HCT116 (cell line): Measurements from ENCODE around the gene RMI2. TPM values are rescaled to one million over a fixed set of nuclear protein-coding genes. Genes with fewer than 3 reads are reported as not detected.
A peak's percentile ranks its signal among the peaks of the same experiment; 100 is the strongest.

ENCODE experiments used
- ATAC-seq: fragments of 200-7000 bp; cut with Tn5 transposase; 2 replicates; pipeline ENCODE4 v1.9.1; 2020; ENCODE audit warnings: mild to moderate bottlenecking, moderate library complexity
- BruUV-seq: library from RNA; stranded (reverse); fragments of 400-500 nt; replicated peaks from 2 replicates; lab custom pipeline; 2021; lab: Mats Ljungman, UMichigan
- CTCF ChIA-PET: fragments of 300-600 bp; sonication (Branson Sonifier 250); formaldehyde crosslinking; loops from one replicate; lab custom pipeline; 2021; ENCODE audit warnings: antibody characterized with exemption; lab: Charles Lee
- POLR2A ChIA-PET: fragments of 300-600, 350-600 bp; sonication (Branson Sonifier 250); formaldehyde crosslinking; loops from one replicate; lab custom pipeline; 2021; ENCODE audit warnings: antibody characterized with exemption; lab: Charles Lee
- RAD21 ChIA-PET, 2 experiments: fragments of 300-600 bp; sonication (Branson Sonifier 250); formaldehyde crosslinking; loops; one replicate each; lab custom pipeline; 2023; ENCODE audit warnings: low total read pairs in 2 of 2; ENCODE audit not compliant: uncharacterized antibody in 2 of 2, unreplicated experiment in 2 of 2, low non-redundant PET in 1 of 2; lab: Charles Lee
- DNase-seq: peaks from one replicate; pipeline ENCODE4 v3.0.0-alpha.2; 2010; ENCODE audit warnings: low read depth, low spot score
- H2AFZ ChIP-seq: fragments of 200-600 bp; shearing (Covaris generic), sonication (generic); 2 replicates; pipeline ENCODE4 v1.6.1; 2017; ENCODE audit warnings: low read depth, mixed run types, mixed read lengths, antibody characterized with exemption, low read length; ENCODE audit not compliant: poor library complexity, severe bottlenecking
- H3K27ac ChIP-seq: 2 replicates; pipeline ENCODE4 v1.5.1; 2012; ENCODE audit warnings: low read depth, low read length
- H3K27me3 ChIP-seq: fragments of 200-600 bp; sonication (generic); 2 replicates; pipeline ENCODE4 v1.6.1; 2016; ENCODE audit warnings: mixed run types, low read length, mixed read lengths; ENCODE audit not compliant: insufficient read depth
- H3K36me3 ChIP-seq, 2 experiments: fragments of 200-500 bp in 1 of 2; fragments of 200-600 bp in 1 of 2; sonication (Bioruptor generic) in 1 of 2; sonication (generic) in 1 of 2; 2 replicates each; pipeline versions ENCODE4 v1.5.1 to v1.6.1; 2014 to 2016; ENCODE audit warnings: low read length in 2 of 2, inconsistent platforms in 1 of 2, mixed read lengths in 1 of 2, mixed run types in 1 of 2; ENCODE audit not compliant: insufficient read depth in 2 of 2, control insufficient read depth in 1 of 2
- H3K4me1 ChIP-seq, 2 experiments: fragments of 200-600 bp in 1 of 2; sonication (generic) in 1 of 2; 2 replicates each; pipeline versions ENCODE4 v1.5.1 to v1.6.1; 2012 to 2017; ENCODE audit warnings: low read length in 2 of 2, inconsistent platforms in 1 of 2, mild to moderate bottlenecking in 1 of 2, mixed read lengths in 1 of 2, mixed run types in 1 of 2, moderate library complexity in 1 of 2; ENCODE audit not compliant: insufficient read depth in 2 of 2, control insufficient read depth in 1 of 2
- H3K4me2 ChIP-seq: fragments of 200-600 bp; sonication (generic); 2 replicates; pipeline ENCODE4 v1.6.1; 2017; ENCODE audit warnings: mixed run types, low read length, mixed read lengths
- H3K4me3 ChIP-seq, 2 experiments: fragments of 200-600 bp in 1 of 2; sonication (generic) in 1 of 2; replicated peaks in 1 of 2; 2 replicates each; pipeline ENCODE4 v1.5.1; 2011 to 2016; ENCODE audit warnings: low read length in 2 of 2, control low read depth in 1 of 2, low read depth in 1 of 2, mild to moderate bottlenecking in 1 of 2, mixed read lengths in 1 of 2, mixed run types in 1 of 2
- H3K79me2 ChIP-seq: fragments of 200-600 bp; sonication (generic); 2 replicates; pipeline ENCODE4 v1.6.1; 2017; ENCODE audit warnings: mild to moderate bottlenecking, mixed run types, low read length, moderate library complexity, mixed read lengths; ENCODE audit not compliant: insufficient read depth
- H3K9ac ChIP-seq: fragments of 200-600 bp; sonication (generic); 2 replicates; pipeline ENCODE4 v1.6.1; 2016; ENCODE audit warnings: low read length, mixed read lengths
- H3K9me2 ChIP-seq: fragments of 200-600 bp; sonication (generic), shearing (Covaris generic); 2 replicates; pipeline ENCODE4 v1.6.1; 2017; ENCODE audit warnings: mixed run types, mild to moderate bottlenecking, moderate library complexity; ENCODE audit not compliant: insufficient read depth
- H3K9me3 ChIP-seq, 2 experiments: fragments of 200-500 bp in 1 of 2; fragments of 200-600 bp in 1 of 2; sonication (Bioruptor generic) in 1 of 2; sonication (generic) in 1 of 2; 2 replicates each; pipeline ENCODE4 v1.6.1; 2014 to 2017; ENCODE audit warnings: low read length in 2 of 2, mixed read lengths in 2 of 2, inconsistent platforms in 1 of 2, low read depth in 1 of 2, mild to moderate bottlenecking in 1 of 2, mixed run types in 1 of 2, moderate library complexity in 1 of 2; ENCODE audit not compliant: control insufficient read depth in 1 of 2, insufficient read depth in 1 of 2
- H4K20me1 ChIP-seq: fragments of 200-600 bp; sonication (generic), shearing (Covaris generic); 2 replicates; pipeline ENCODE4 v1.6.1; 2017; ENCODE audit warnings: mixed run types, mild to moderate bottlenecking, moderate library complexity; ENCODE audit not compliant: insufficient read depth
- ATF3 ChIP-seq: IDR thresholded peaks from 2 replicates; pipeline ENCODE4 v1.6.1; 2012
- CEBPB ChIP-seq: IDR thresholded peaks from 2 replicates; pipeline ENCODE4 v1.6.1; 2012; ENCODE audit warnings: low read depth
- EGR1 ChIP-seq: IDR thresholded peaks from 2 replicates; pipeline ENCODE4 v1.6.1; 2012; ENCODE audit warnings: low read depth
- ELF1 ChIP-seq: IDR thresholded peaks from 2 replicates; pipeline ENCODE4 v1.6.1; 2012; ENCODE audit warnings: low read depth, borderline replicate concordance
- EZH2 ChIP-seq: fragments of 200-600 bp; sonication (generic); IDR thresholded peaks from 2 replicates; pipeline ENCODE4 v1.6.1; 2017; ENCODE audit warnings: antibody characterized with exemption, mixed run types
- EZH2phosphoT487 ChIP-seq: fragments of 200-600 bp; IDR thresholded peaks from 2 replicates; pipeline ENCODE4 v1.6.1; 2018; ENCODE audit warnings: antibody characterized with exemption, borderline replicate concordance
- FOSL1 ChIP-seq: IDR thresholded peaks from 2 replicates; pipeline ENCODE4 v1.6.1; 2012; ENCODE audit warnings: low read depth
- POLR2AphosphoS5 ChIP-seq: IDR thresholded peaks from 2 replicates; pipeline ENCODE4 v1.6.1; 2011; ENCODE audit warnings: mild to moderate bottlenecking, low read depth, low read length, moderate library complexity
- SIN3A ChIP-seq: IDR thresholded peaks from 2 replicates; pipeline ENCODE4 v1.6.1; 2012; ENCODE audit warnings: low read depth
- SP1 ChIP-seq: IDR thresholded peaks from 2 replicates; pipeline ENCODE4 v1.6.1; 2012; ENCODE audit warnings: low read depth
- TCF7L2 ChIP-seq: IDR thresholded peaks from 2 replicates; pipeline ENCODE4 v1.7.0; 2011; ENCODE audit warnings: borderline replicate concordance, inconsistent platforms; ENCODE audit not compliant: insufficient read depth, insufficient read length; ENCODE audit errors: extremely low read depth
- YY1 ChIP-seq: IDR thresholded peaks from 2 replicates; pipeline ENCODE4 v1.6.1; 2011; ENCODE audit warnings: low read length, low read depth, moderate library complexity, mild to moderate bottlenecking; ENCODE audit not compliant: insufficient replicate concordance; ENCODE audit errors: extremely low read depth
- ZFX ChIP-seq: fragments of 450-650 bp; IDR thresholded peaks from 2 replicates; pipeline ENCODE4 v1.6.1; 2017
- ZNF274 ChIP-seq: fragments of 200-500 bp; sonication (Bioruptor generic); IDR thresholded peaks from 2 replicates; pipeline ENCODE4 v1.6.1; 2014; ENCODE audit warnings: mild to moderate bottlenecking, low read depth, low read length, inconsistent platforms
- intact Hi-C: fragments of 100-400 bp; cut with micrococcal nuclease; formaldehyde crosslinking; loops from 2 replicates; pipeline ENCODE4 v1.10.0; 2022
- total RNA-seq: library from RNA; stranded (reverse); gene quantifications from one replicate; pipeline ENCODE4 v1.2.1, GENCODE V29; 2021; ENCODE audit not compliant: unreplicated experiment
- TF ChIP-seq, protein P1 (sequence below): IDR thresholded peaks from 2 replicates; pipeline ENCODE4 v1.6.1; 2011; ENCODE audit warnings: mild to moderate bottlenecking, low read length, moderate library complexity; ENCODE audit not compliant: insufficient replicate concordance; ENCODE audit errors: extremely low read depth
- TF ChIP-seq, protein P2 (sequence below): IDR thresholded peaks from 2 replicates; pipeline ENCODE4 v1.6.1; 2012
- TF ChIP-seq, protein P3 (sequence below): IDR thresholded peaks from 2 replicates; pipeline ENCODE4 v1.6.1; 2012; ENCODE audit warnings: low read depth

RMI2 gene
- total RNA-seq, 1 experiment from 2014 or later: 19.9 TPM

DNA sequence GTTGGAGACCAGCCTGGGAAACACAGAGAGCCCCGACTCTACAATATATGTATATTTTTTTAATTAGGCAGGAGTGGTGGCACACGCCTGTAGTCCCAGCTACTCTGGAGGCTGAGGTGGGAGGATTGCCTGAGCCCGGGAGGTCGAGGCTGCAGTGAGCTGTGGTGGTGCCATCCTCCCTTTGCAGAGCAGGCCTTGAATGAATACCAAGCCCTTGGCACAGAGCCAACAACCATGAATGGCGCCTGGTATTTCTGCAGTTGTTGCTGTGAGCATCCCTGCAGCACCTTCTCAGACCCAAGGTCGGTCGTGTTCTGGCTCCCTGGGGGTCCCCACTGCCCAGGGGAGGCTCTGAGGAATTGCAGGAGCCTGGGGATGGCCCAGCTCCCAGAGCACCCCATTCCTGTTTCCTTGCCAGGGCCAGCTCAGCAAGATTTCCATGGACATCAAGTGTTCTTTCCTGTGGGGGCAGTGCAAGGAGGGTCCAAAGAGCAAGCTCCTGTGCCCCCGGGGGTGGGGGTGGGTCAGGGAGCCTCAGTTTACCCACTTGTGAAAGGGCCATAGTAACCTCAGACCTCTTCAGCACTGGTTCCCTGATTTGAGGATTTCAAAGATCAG lies 25.6 kb upstream of the RMI2 start (continued):
- TF ChIP-seq SIN3A (no peak), ELF1 (no peak), CEBPB (no peak), EZH2phosphoT487 (no peak), ZFX (no peak), SP1 (no peak), POLR2AphosphoS5 (no peak), YY1 (no peak), ZNF274 (no peak), ATF3 (no peak), FOSL1 (no peak)
- TF ChIP-seq, protein P1, sequence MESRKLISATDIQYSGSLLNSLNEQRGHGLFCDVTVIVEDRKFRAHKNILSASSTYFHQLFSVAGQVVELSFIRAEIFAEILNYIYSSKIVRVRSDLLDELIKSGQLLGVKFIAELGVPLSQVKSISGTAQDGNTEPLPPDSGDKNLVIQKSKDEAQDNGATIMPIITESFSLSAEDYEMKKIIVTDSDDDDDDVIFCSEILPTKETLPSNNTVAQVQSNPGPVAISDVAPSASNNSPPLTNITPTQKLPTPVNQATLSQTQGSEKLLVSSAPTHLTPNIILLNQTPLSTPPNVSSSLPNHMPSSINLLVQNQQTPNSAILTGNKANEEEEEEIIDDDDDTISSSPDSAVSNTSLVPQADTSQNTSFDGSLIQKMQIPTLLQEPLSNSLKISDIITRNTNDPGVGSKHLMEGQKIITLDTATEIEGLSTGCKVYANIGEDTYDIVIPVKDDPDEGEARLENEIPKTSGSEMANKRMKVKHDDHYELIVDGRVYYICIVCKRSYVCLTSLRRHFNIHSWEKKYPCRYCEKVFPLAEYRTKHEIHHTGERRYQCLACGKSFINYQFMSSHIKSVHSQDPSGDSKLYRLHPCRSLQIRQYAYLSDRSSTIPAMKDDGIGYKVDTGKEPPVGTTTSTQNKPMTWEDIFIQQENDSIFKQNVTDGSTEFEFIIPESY: no peak
- TF ChIP-seq, protein P2, sequence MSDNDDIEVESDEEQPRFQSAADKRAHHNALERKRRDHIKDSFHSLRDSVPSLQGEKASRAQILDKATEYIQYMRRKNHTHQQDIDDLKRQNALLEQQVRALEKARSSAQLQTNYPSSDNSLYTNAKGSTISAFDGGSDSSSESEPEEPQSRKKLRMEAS: no peak

GRCh38 chr16:11320170-11320569 lies 25.1 kb upstream of the RMI2 start:
- Histone ChIP-seq H3K9me3 (no peaks in the 10 kb centered on the region), H3K9me2 (no peaks in the 10 kb centered on the region), H3K79me2 (no peaks in the 10 kb centered on the region), H3K4me3 (no peak overlapping the region), H4K20me1 (no peaks in the 10 kb centered on the region), H2AFZ (no peak overlapping the region), H3K27me3 (no peaks in the 10 kb centered on the region), H3K9ac (no peak overlapping the region), H3K4me1 (peaks cover 13 to 14% of the 10 kb centered on the region in 2 experiments), H3K36me3 (no peaks in the 10 kb centered on the region), H3K4me2 (peak overlapping the region; percentile 1; the same call in 1 of the 2 replicates), H3K27ac (no peak overlapping the region)
- ChIA-PET RAD21 (no interaction called here), POLR2A (no interaction called here), CTCF (no interaction called here)
- peak; percentile 73 for ATAC-seq
- DNase-seq: no peak
- intact Hi-C loops: no loop called here
- BruUV-seq: no TSS peak
- TF ChIP-seq ATF3: no peak
- TF ChIP-seq POLR2AphosphoS5: no peak
- TF ChIP-seq TCF7L2: no peak
- no peak for TF ChIP-seq SIN3A
- TF ChIP-seq, protein P3, sequence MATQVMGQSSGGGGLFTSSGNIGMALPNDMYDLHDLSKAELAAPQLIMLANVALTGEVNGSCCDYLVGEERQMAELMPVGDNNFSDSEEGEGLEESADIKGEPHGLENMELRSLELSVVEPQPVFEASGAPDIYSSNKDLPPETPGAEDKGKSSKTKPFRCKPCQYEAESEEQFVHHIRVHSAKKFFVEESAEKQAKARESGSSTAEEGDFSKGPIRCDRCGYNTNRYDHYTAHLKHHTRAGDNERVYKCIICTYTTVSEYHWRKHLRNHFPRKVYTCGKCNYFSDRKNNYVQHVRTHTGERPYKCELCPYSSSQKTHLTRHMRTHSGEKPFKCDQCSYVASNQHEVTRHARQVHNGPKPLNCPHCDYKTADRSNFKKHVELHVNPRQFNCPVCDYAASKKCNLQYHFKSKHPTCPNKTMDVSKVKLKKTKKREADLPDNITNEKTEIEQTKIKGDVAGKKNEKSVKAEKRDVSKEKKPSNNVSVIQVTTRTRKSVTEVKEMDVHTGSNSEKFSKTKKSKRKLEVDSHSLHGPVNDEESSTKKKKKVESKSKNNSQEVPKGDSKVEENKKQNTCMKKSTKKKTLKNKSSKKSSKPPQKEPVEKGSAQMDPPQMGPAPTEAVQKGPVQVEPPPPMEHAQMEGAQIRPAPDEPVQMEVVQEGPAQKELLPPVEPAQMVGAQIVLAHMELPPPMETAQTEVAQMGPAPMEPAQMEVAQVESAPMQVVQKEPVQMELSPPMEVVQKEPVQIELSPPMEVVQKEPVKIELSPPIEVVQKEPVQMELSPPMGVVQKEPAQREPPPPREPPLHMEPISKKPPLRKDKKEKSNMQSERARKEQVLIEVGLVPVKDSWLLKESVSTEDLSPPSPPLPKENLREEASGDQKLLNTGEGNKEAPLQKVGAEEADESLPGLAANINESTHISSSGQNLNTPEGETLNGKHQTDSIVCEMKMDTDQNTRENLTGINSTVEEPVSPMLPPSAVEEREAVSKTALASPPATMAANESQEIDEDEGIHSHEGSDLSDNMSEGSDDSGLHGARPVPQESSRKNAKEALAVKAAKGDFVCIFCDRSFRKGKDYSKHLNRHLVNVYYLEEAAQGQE: no peak
- no peak for TF ChIP-seq EZH2
- TF ChIP-seq, protein P1: no peak
- no peak for TF ChIP-seq SP1
- no peak for TF ChIP-seq EGR1
